H1 (cell line): ENCODE results near the gene STAMBP.

Experiments used
- BCL11A ChIP-seq, 2 experiments: IDR thresholded peaks; one replicate each; pipeline ENCODE4 v1.6.1; 2011; ENCODE audit warnings: low read depth in 2 of 2, low read length in 2 of 2, mild to moderate bottlenecking in 2 of 2
- CBX5 ChIP-seq: fragments of 300-800, 300-1000 bp; sonication (generic); IDR thresholded peaks from 2 replicates; pipeline ENCODE4 v1.7.1; 2016; ENCODE audit warnings: antibody characterized with exemption, low read length, low read depth
- EZH2 ChIP-seq: fragments of 200-600 bp; sonication (generic); IDR thresholded peaks from 2 replicates; pipeline ENCODE4 v1.7.1; 2012; ENCODE audit warnings: low read depth, mild to moderate bottlenecking, moderate library complexity, low read length, inconsistent platforms; ENCODE audit not compliant: severe bottlenecking

DNA sequence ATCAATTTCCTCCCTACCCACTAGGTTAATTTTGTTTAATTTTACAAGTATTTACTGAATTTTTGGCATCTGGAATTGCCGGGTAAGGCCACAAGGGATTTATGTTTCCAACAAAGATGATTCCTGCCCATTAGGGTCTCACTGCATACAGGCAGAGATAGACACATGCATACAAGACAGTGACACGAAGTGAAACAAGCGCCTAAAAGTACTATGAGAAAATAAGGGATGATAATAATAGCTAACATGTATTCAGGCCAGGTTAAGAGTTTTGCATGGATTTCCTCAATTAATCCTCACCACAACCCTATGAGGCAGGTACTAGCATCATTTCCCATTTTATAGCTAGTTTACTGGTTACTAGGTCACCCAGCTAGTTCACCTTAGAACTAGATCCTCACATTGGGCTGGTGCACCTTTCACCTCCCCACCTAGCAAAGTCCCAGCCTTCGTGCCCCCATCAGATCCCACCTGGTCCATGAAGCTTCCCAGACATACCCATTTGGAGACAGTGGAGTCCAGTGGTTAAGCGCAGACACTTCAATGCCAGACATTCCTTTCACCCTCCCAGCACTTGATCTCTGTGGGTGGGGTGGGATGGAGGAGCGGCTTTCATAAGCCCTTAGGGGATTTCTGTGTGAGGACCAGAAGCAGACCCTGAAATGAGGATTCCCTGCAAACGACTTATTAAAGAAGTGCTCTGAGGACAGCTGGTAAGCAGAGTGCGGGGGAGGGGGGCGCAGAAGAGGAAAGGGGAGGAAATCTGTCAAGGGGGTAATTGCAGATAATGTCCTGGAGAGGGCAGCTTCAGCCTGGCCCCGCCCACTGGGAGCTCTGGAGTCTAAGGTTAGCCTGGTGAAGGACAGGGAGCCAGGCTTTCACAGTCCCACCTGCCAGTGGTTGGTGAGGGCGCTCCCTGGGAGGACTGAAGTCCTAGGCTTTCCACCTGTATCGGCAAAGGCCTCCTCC lies 92.1 kb downstream of the STAMBP start:
- TF ChIP-seq BCL11A (IDR thresholded peaks at IDR 0.05; ENCODE audit: low read depth in 2 of 2, low read length in 2 of 2) (no peak), EZH2 (no peak), CBX5 (no peak)
